SK-N-SH (cell line): ENCODE results near the gene PRRX2. TPM values are rescaled to one million over a fixed set of nuclear protein-coding genes. Genes with fewer than 3 reads are reported as not detected.

Source experiments
- CTCF ChIA-PET: fragments of 300-600, 350-600 bp; formaldehyde crosslinking; extraction: SDS; loops from one replicate; lab custom pipeline; 2021; lab: Yijun Ruan, JAX
- POLR2A ChIA-PET: fragments of 350-600 bp; sonication (Branson Sonifier 250); formaldehyde crosslinking; extraction: SDS; loops from one replicate; lab custom pipeline; 2020; ENCODE audit warnings: antibody characterized with exemption, inconsistent platforms; lab: Yijun Ruan, JAX
- DNase-seq: peaks from one replicate; pipeline ENCODE4 v3.0.0; 2012
- H2AFZ ChIP-seq: fragments of 200-600 bp; sonication (generic); 2 replicates; pipeline ENCODE4 v1.8.1; 2016; ENCODE audit warnings: antibody characterized with exemption, mild to moderate bottlenecking, low read depth
- H3F3A ChIP-seq: fragments of 200-600 bp; sonication (generic); replicated peaks from 2 replicates; pipeline ENCODE3; 2016; ENCODE audit warnings: antibody characterized with exemption, mild to moderate bottlenecking; ENCODE audit not compliant: insufficient read depth
- H3K27ac ChIP-seq, 2 experiments: fragments of 200-500 bp in 1 of 2; fragments of 200-600 bp in 1 of 2; sonication (Bioruptor generic) in 1 of 2; sonication (generic), shearing (Covaris generic) in 1 of 2; 2 replicates each; pipeline versions ENCODE4 v1.5.1 to v1.6.1; 2014 to 2016; ENCODE audit warnings: low read depth in 2 of 2, inconsistent platforms in 1 of 2, low read length in 1 of 2, mild to moderate bottlenecking in 1 of 2, mixed read lengths in 1 of 2
- H3K27me3 ChIP-seq: fragments of 200-600 bp; sonication (generic), shearing (Covaris generic); 2 replicates; pipeline ENCODE4 v1.6.1; 2016; ENCODE audit warnings: mixed run types; ENCODE audit not compliant: insufficient read depth
- H3K36me3 ChIP-seq, 2 experiments: fragments of 200-500 bp in 1 of 2; fragments of 200-600 bp in 1 of 2; sonication (Bioruptor generic) in 1 of 2; sonication (generic) in 1 of 2; replicated peaks in 1 of 2; 2 replicates each; pipeline versions ENCODE3 to v1.5.1; 2014 to 2016; ENCODE audit warnings: low read length in 1 of 2, mild to moderate bottlenecking in 1 of 2; ENCODE audit not compliant: insufficient read depth in 2 of 2, control insufficient read depth in 1 of 2
- H3K4me1 ChIP-seq, 2 experiments: fragments of 200-500 bp in 1 of 2; fragments of 200-600 bp in 1 of 2; sonication (Bioruptor generic) in 1 of 2; sonication (generic), shearing (Covaris generic) in 1 of 2; 2 replicates each; pipeline versions ENCODE4 v1.5.1 to v1.6.1; 2014 to 2016; ENCODE audit warnings: low read depth in 1 of 2, low read length in 1 of 2, mixed run types in 1 of 2; ENCODE audit not compliant: insufficient read depth in 2 of 2, control insufficient read depth in 1 of 2
- H3K4me2 ChIP-seq: fragments of 200-600 bp; sonication (generic), shearing (Covaris generic); 2 replicates; pipeline ENCODE4 v1.6.1; 2017; ENCODE audit warnings: mixed run types
- H3K4me3 ChIP-seq, 2 experiments: fragments of 200-500 bp in 1 of 2; fragments of 200-600 bp in 1 of 2; sonication (Bioruptor generic) in 1 of 2; sonication (generic), shearing (Covaris generic) in 1 of 2; 2 replicates each; pipeline versions ENCODE4 v1.5.1 to v1.8.1; 2014 to 2016; ENCODE audit warnings: low read depth in 2 of 2, inconsistent platforms in 1 of 2, low read length in 1 of 2, mild to moderate bottlenecking in 1 of 2, mixed read lengths in 1 of 2, moderate library complexity in 1 of 2
- H3K79me2 ChIP-seq: fragments of 200-600 bp; sonication (generic); 2 replicates; pipeline ENCODE4 v1.8.1; 2017; ENCODE audit warnings: mild to moderate bottlenecking; ENCODE audit not compliant: insufficient read depth
- H3K9ac ChIP-seq: fragments of 200-600 bp; sonication (generic); 2 replicates; pipeline ENCODE4 v1.6.1; 2017; ENCODE audit warnings: mixed run types
- H3K9me2 ChIP-seq: fragments of 200-600 bp; sonication (generic); 2 replicates; pipeline ENCODE4 v1.6.1; 2017; ENCODE audit warnings: mixed run types
- H3K9me3 ChIP-seq: fragments of 200-600 bp; sonication (generic); 2 replicates; pipeline ENCODE4 v1.6.1; 2017; ENCODE audit warnings: mixed run types, mild to moderate bottlenecking, moderate library complexity
- H4K20me1 ChIP-seq: fragments of 200-600 bp; sonication (generic); 2 replicates; pipeline ENCODE4 v1.6.1; 2017; ENCODE audit warnings: mild to moderate bottlenecking, mixed run types; ENCODE audit not compliant: insufficient read depth
- CHD2 ChIP-seq: fragments of 150-350 bp; IDR thresholded peaks from 2 replicates; pipeline ENCODE4 v1.6.1; 2018; ENCODE audit warnings: low read length; ENCODE audit not compliant: partially characterized antibody
- CTCF ChIP-seq: fragments of 200-600 bp; sonication (generic); IDR thresholded peaks from 2 replicates; pipeline ENCODE4 v1.6.1; 2017; ENCODE audit warnings: antibody characterized with exemption, mild to moderate bottlenecking, moderate library complexity
- ELF1 ChIP-seq: IDR thresholded peaks from 2 replicates; pipeline ENCODE4 v1.4.0; 2012
- EP300 ChIP-seq, 2 experiments: IDR thresholded peaks; 2 replicates each; pipeline versions ENCODE4 v1.4.0 to v1.6.1; 2012; ENCODE audit warnings: borderline replicate concordance in 1 of 2, low read depth in 1 of 2, low read length in 1 of 2
- EZH2phosphoT487 ChIP-seq: fragments of 200-600 bp; sonication (generic); IDR thresholded peaks from 2 replicates; pipeline ENCODE4 v1.6.1; 2017; ENCODE audit warnings: low read depth, mixed run types, mild to moderate bottlenecking, antibody characterized with exemption, moderate library complexity, borderline replicate concordance
- MAX ChIP-seq: IDR thresholded peaks from 2 replicates; pipeline ENCODE4 v1.4.0; 2012; ENCODE audit warnings: low read depth
- MEF2A ChIP-seq: IDR thresholded peaks from 2 replicates; pipeline ENCODE4 v1.4.0; 2012; ENCODE audit warnings: low read depth, borderline replicate concordance
- MXI1 ChIP-seq: IDR thresholded peaks from 2 replicates; pipeline ENCODE4 v1.6.1; 2012; ENCODE audit warnings: mild to moderate bottlenecking, low read depth, low read length, improper control_type of control experiment
- NFIC ChIP-seq: IDR thresholded peaks from 2 replicates; pipeline ENCODE4 v1.4.0; 2012; ENCODE audit warnings: borderline replicate concordance
- POLR2AphosphoS5 ChIP-seq: IDR thresholded peaks from 2 replicates; pipeline ENCODE4 v1.6.1; 2012; ENCODE audit warnings: low read depth, low read length
- RAD21 ChIP-seq: IDR thresholded peaks from 2 replicates; pipeline ENCODE4 v1.6.1; 2012; ENCODE audit warnings: mild to moderate bottlenecking, low read length
- RFX5 ChIP-seq: IDR thresholded peaks from 2 replicates; pipeline ENCODE4 v1.6.1; 2012; ENCODE audit warnings: mild to moderate bottlenecking, improper control_type of control experiment, low read length
- RXRA ChIP-seq: IDR thresholded peaks from 2 replicates; pipeline ENCODE4 v1.4.0; 2012; ENCODE audit warnings: low read depth, mild to moderate bottlenecking, borderline replicate concordance
- SIN3A ChIP-seq: IDR thresholded peaks from 2 replicates; pipeline ENCODE4 v1.6.1; 2012; ENCODE audit warnings: low read depth, mild to moderate bottlenecking, low read length, moderate library complexity, borderline replicate concordance
- SMC3 ChIP-seq: IDR thresholded peaks from 2 replicates; pipeline ENCODE4 v1.6.1; 2012; ENCODE audit warnings: low read depth, low read length, improper control_type of control experiment
- YY1 ChIP-seq: IDR thresholded peaks from 2 replicates; pipeline ENCODE4 v1.4.0; 2012; ENCODE audit warnings: low read depth, mild to moderate bottlenecking
- WGBS: methylation state at CpG from one replicate; pipeline ENCODE4 v1.1.6; 2017; ENCODE audit warnings: low lambda C conversion rate; 5-methylcytosine and 5-hydroxymethylcytosine counted together
- polyA plus RNA-seq, 3 experiments: library from polyadenylated mRNA; depleted of rRNA; stranded (reverse); fragments of >200 nt; gene quantifications; 2 replicates each; pipeline ENCODE4 v1.2.3, GENCODE V29; 2012
- TF ChIP-seq, protein P1 (sequence below): fragments of 150-350 bp; IDR thresholded peaks from 2 replicates; pipeline ENCODE4 v1.6.1; 2016; ENCODE audit warnings: mild to moderate bottlenecking, low read depth, low read length
- TF ChIP-seq, protein P2 (sequence below): IDR thresholded peaks from 2 replicates; pipeline ENCODE4 v1.4.0; 2012; ENCODE audit warnings: low read depth, borderline replicate concordance

Gene PRRX2
- polyA plus RNA-seq, 1 of the 3 experiments (the other 2 are of a cell fraction): 0.84 TPM

DNA sequence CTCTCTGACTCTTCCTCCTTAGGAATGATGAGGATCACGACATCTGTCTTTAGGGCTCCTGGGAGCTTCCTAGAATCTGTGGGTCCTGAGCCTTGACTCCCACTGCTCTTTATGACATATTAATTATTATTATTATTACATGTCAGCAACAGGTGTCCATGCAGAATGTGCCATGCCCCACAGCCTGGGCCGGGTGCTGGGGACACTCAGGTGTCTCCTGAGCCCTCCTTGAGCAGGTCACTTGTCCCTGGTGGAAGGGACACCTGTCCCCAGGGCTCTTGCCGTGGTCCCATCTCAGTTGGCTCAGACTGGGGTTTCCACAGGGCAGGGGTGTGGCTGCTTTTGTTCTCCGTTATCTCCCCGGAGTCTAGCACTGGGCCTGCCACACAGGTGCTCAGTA is 53.2 kb downstream of the PRRX2 start:
- H3K27ac ChIP-seq: no peak overlapping the region

More for the DNA sequence above, 53.2 kb downstream of the PRRX2 start:
- Histone ChIP-seq H3K27me3 (no peaks in the 10 kb centered on the region), H3K9ac (no peak overlapping the region), H3K79me2 (no peaks in the 10 kb centered on the region), H2AFZ (no peak overlapping the region), H3K4me2 (no peak overlapping the region), H3F3A (no peaks in the 10 kb centered on the region), H3K9me2 (no peaks in the 10 kb centered on the region), H3K4me3 (no peak overlapping the region), H3K4me1 (no peaks in the 10 kb centered on the region), H4K20me1 (no peaks in the 10 kb centered on the region), H3K9me3 (no peaks in the 10 kb centered on the region), H3K36me3 (no peaks in the 10 kb centered on the region)
- TF ChIP-seq RFX5 (no peak), SIN3A (no peak), YY1 (no peak), EP300 (IDR thresholded peaks at IDR 0.05; ENCODE audit: borderline replicate concordance in 1 of 2, low read depth in 1 of 2, low read length in 1 of 2) (no peak), ELF1 (no peak), POLR2AphosphoS5 (no peak), MAX (no peak), CTCF (no peak), SMC3 (no peak), MEF2A (no peak), EZH2phosphoT487 (no peak), CHD2 (no peak), MXI1 (no peak), RXRA (no peak), RAD21 (no peak), NFIC (no peak)
- TF ChIP-seq, protein P1, sequence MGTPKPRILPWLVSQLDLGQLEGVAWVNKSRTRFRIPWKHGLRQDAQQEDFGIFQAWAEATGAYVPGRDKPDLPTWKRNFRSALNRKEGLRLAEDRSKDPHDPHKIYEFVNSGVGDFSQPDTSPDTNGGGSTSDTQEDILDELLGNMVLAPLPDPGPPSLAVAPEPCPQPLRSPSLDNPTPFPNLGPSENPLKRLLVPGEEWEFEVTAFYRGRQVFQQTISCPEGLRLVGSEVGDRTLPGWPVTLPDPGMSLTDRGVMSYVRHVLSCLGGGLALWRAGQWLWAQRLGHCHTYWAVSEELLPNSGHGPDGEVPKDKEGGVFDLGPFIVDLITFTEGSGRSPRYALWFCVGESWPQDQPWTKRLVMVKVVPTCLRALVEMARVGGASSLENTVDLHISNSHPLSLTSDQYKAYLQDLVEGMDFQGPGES: no peak
- TF ChIP-seq, protein P2, sequence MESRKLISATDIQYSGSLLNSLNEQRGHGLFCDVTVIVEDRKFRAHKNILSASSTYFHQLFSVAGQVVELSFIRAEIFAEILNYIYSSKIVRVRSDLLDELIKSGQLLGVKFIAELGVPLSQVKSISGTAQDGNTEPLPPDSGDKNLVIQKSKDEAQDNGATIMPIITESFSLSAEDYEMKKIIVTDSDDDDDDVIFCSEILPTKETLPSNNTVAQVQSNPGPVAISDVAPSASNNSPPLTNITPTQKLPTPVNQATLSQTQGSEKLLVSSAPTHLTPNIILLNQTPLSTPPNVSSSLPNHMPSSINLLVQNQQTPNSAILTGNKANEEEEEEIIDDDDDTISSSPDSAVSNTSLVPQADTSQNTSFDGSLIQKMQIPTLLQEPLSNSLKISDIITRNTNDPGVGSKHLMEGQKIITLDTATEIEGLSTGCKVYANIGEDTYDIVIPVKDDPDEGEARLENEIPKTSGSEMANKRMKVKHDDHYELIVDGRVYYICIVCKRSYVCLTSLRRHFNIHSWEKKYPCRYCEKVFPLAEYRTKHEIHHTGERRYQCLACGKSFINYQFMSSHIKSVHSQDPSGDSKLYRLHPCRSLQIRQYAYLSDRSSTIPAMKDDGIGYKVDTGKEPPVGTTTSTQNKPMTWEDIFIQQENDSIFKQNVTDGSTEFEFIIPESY: no peak
- no peak for DNase-seq
- WGBS: 87% methylated on average over 4 of the region's 5 CpGs
- ChIA-PET POLR2A (no interaction called here), CTCF (interaction anchor here (1.1 to 1.7 kb wide), 5 partner anchors 8 to 77 kb away, joined by 3 to 9 read pairs (median 6); partner anchors contain the start of gene ASB6)
